GM12878 (cell line): Measurements from ENCODE around the gene IL36B. TPM values are rescaled to one million over a fixed set of nuclear protein-coding genes. Genes with fewer than 3 reads are reported as not detected.

Experiments
- ATAC-seq: fragments of 200-7000 bp; cut with Tn5 transposase; 3 replicates; pipeline ENCODE4 v1.9.1; 2020; ENCODE audit warnings: mild to moderate bottlenecking, moderate library complexity
- BruUV-seq: library from RNA; stranded (reverse); fragments of 400-500 nt; replicated peaks from 2 replicates; lab custom pipeline; 2021; lab: Mats Ljungman, UMichigan
- CTCF ChIA-PET: fragments of 300-600 bp; sonication (Branson Sonifier 250); formaldehyde crosslinking; extraction: SDS; loops from one replicate; lab custom pipeline; 2021; ENCODE audit warnings: inconsistent platforms; lab: Yijun Ruan, JAX
- POLR2A ChIA-PET: fragments of 350-600 bp; formaldehyde crosslinking; extraction: SDS; loops from one replicate; lab custom pipeline; 2021; ENCODE audit warnings: inconsistent platforms; lab: Charles Lee
- RAD21 ChIA-PET: fragments of 300-600 bp; sonication (Branson Sonifier 250); formaldehyde crosslinking; loops from one replicate; lab custom pipeline; 2023; ENCODE audit warnings: antibody characterized with exemption; ENCODE audit not compliant: unreplicated experiment; lab: Charles Lee
- SMC1A ChIA-PET: fragments of 300-600 bp; sonication (Branson Sonifier 250); formaldehyde crosslinking; loops from one replicate; lab custom pipeline; 2023; ENCODE audit not compliant: unreplicated experiment, uncharacterized antibody; lab: Charles Lee
- DNase-seq: peaks from one replicate; pipeline ENCODE4 v3.0.0-alpha.2; 2011; ENCODE audit warnings: low read depth, low spot score
- FAIRE-seq: peaks from 3 replicates; lab custom pipeline; 2011; peaks lifted over from hg19 to GRCh38; lab: Jason Lieb, UNC
- H2AFZ ChIP-seq: 2 replicates; pipeline ENCODE4 v1.6.0; 2011; ENCODE audit warnings: low read depth, low read length, control low read depth; ENCODE audit not compliant: control insufficient read depth
- H3K27ac ChIP-seq: 2 replicates; pipeline ENCODE4 v1.5.1; 2011; ENCODE audit warnings: control low read depth; ENCODE audit not compliant: control insufficient read depth, insufficient read depth
- H3K27me3 ChIP-seq, 2 experiments: replicated peaks in 1 of 2; 2 replicates each; pipeline versions ENCODE4 v1.6.0 to v1.6.1; 2011; ENCODE audit warnings: low read length in 1 of 2; ENCODE audit not compliant: control insufficient read depth in 2 of 2, insufficient read depth in 2 of 2
- H3K36me3 ChIP-seq, 2 experiments: 2 replicates each; pipeline ENCODE4 v1.5.1; 2011; ENCODE audit warnings: low read length in 1 of 2; ENCODE audit not compliant: control insufficient read depth in 2 of 2, insufficient read depth in 2 of 2
- H3K4me1 ChIP-seq: 2 replicates; pipeline ENCODE4 v1.6.1; 2011; ENCODE audit warnings: mild to moderate bottlenecking, low read length, moderate library complexity, mixed read lengths; ENCODE audit not compliant: control insufficient read depth, insufficient read depth
- H3K4me2 ChIP-seq: 2 replicates; pipeline ENCODE4 v1.6.0; 2011; ENCODE audit warnings: control low read depth; ENCODE audit not compliant: control insufficient read depth, insufficient read depth
- H3K4me3 ChIP-seq: fragments of 200-600 bp; sonication (generic); 2 replicates; pipeline ENCODE4 v1.5.1; 2016
- H3K79me2 ChIP-seq: 2 replicates; pipeline ENCODE4 v1.6.0; 2011; ENCODE audit warnings: low read length; ENCODE audit not compliant: control insufficient read depth, insufficient read depth
- H3K9ac ChIP-seq: 2 replicates; pipeline ENCODE4 v1.8.0; 2011; ENCODE audit warnings: low read length, control low read depth, mixed read lengths; ENCODE audit not compliant: control insufficient read depth, insufficient read depth
- H3K9me3 ChIP-seq: replicated peaks from 3 replicates; pipeline ENCODE4 v1.5.1; 2011; ENCODE audit warnings: mild to moderate bottlenecking, low read length; ENCODE audit not compliant: control insufficient read depth, insufficient read depth
- H4K20me1 ChIP-seq: 2 replicates; pipeline ENCODE4 v1.6.0; 2011; ENCODE audit not compliant: control insufficient read depth, insufficient read depth
- DPF2 ChIP-seq: fragments of 450-650 bp; IDR thresholded peaks from 2 replicates; pipeline ENCODE4 v1.6.1; 2017; ENCODE audit warnings: mild to moderate bottlenecking
- EED ChIP-seq: sonication (generic); IDR thresholded peaks from 2 replicates; pipeline ENCODE4 v1.6.1; 2016; ENCODE audit warnings: antibody characterized with exemption, low read depth
- IKZF2 ChIP-seq, 2 experiments: fragments of 450-650 bp; IDR thresholded peaks; 2 replicates each; pipeline ENCODE4 v1.6.1; 2017; ENCODE audit warnings: mild to moderate bottlenecking in 2 of 2, moderate library complexity in 2 of 2
- NR2F1 ChIP-seq: fragments of 450-650 bp; conservative IDR thresholded peaks from 2 replicates; pipeline ENCODE4 v1.6.1; 2017; ENCODE audit warnings: mild to moderate bottlenecking
- PBX3 ChIP-seq: IDR thresholded peaks from 2 replicates; pipeline ENCODE4 v1.6.1; 2011; ENCODE audit warnings: mild to moderate bottlenecking, low read depth, low read length, moderate library complexity; ENCODE audit not compliant: insufficient replicate concordance
- RAD51 ChIP-seq: fragments of 450-650 bp; IDR thresholded peaks from 2 replicates; pipeline ENCODE4 v1.6.1; 2016; ENCODE audit warnings: moderate library complexity, mild to moderate bottlenecking, inconsistent platforms
- SMAD5 ChIP-seq: IDR thresholded peaks from 2 replicates; pipeline ENCODE4 v1.6.1; 2016; ENCODE audit warnings: antibody characterized with exemption, low read depth
- SP1 ChIP-seq: IDR thresholded peaks from one replicate; pipeline ENCODE4 v1.6.1; 2011; ENCODE audit warnings: low read depth, low read length
- SUZ12 ChIP-seq: fragments of 200-600 bp; sonication (generic); IDR thresholded peaks from one replicate; pipeline ENCODE4 v1.6.1; 2018; ENCODE audit warnings: antibody characterized with exemption, mild to moderate bottlenecking; ENCODE audit not compliant: unreplicated experiment
- YBX1 ChIP-seq: fragments of 450-650 bp; IDR thresholded peaks from 2 replicates; pipeline ENCODE4 v1.6.1; 2016; ENCODE audit warnings: antibody characterized with exemption
- WGBS: methylation state at CpG from one replicate; pipeline ENCODE4 v1.1.6; 2016; ENCODE audit warnings: low lambda C conversion rate; ENCODE audit not compliant: insufficient replicate concordance, insufficient coverage; ENCODE audit errors: missing lambda C conversion rate; 5-methylcytosine and 5-hydroxymethylcytosine counted together
- in situ Hi-C: fragments of 300-500 bp; cut with MboI; formaldehyde crosslinking; loops from 9 replicates; pipeline ENCODE4 v1.14.3; 2018; ENCODE audit warnings: mixed read lengths
- intact Hi-C: fragments of 100-400 bp; cut with micrococcal nuclease; formaldehyde crosslinking; loops from one replicate; pipeline ENCODE4 v1.14.2; 2022; ENCODE audit not compliant: unreplicated experiment
- polyA plus RNA-seq, 11 experiments: library from polyadenylated mRNA; depleted of rRNA in 4 of 11; unstranded in 6 of 11; stranded (reverse) in 5 of 11; fragments of >200 nt; fragmentation: Nextera tagmentation in 4 of 11; fragmentation: Illumina TruSeq in 1 of 11; extraction: Ambion mirVana in 4 of 11; extraction: Trizol in 1 of 11; gene quantifications; 1 replicate in 1 of 11; 2 replicates in 10 of 11; pipeline versions ENCODE4 v1.2.1 to v1.2.3, GENCODE V29; 2011 to 2016; ENCODE audit warnings: inconsistent platforms in 2 of 11, missing spikeins in 2 of 11, low read depth in 1 of 11
- total RNA-seq, 4 experiments: library from RNA; depleted of rRNA in 3 of 4; stranded (reverse); fragments of >200 nt in 3 of 4; fragmentation: Illumina TruSeq in 1 of 4; extraction: Trizol in 1 of 4; gene quantifications; 2 replicates each; pipeline versions ENCODE4 v1.2.1 to v1.2.3, GENCODE V29; 2013 to 2021

IL36B gene
- total and polyA plus RNA-seq, 10 of the 15 experiments (the other 5 are each of a cell fraction or from before 2014, with no cell fraction given) = not detected

DNA sequence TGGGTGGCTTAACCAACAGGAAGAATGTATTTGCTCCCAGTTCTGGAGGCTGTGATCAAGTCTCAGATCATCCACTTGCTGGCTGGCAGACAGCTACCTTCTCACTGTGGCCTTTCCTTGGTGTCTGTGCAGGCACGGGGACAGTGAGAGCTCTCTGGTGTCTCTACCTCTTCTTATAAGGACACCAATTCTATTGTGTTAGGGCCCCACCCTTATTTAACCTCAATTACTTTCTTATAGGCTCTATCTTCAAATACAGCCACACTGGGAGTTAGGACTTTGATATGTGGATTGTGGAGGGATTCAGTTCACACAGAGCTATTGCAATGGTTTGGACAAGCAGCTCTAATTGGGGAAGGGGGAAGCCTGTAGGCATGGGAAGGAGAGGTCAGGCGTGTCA is 49.5 kb upstream of the IL36B start (continued):
- TF ChIP-seq PBX3 (no peak), NR2F1 (no peak)

DNA sequence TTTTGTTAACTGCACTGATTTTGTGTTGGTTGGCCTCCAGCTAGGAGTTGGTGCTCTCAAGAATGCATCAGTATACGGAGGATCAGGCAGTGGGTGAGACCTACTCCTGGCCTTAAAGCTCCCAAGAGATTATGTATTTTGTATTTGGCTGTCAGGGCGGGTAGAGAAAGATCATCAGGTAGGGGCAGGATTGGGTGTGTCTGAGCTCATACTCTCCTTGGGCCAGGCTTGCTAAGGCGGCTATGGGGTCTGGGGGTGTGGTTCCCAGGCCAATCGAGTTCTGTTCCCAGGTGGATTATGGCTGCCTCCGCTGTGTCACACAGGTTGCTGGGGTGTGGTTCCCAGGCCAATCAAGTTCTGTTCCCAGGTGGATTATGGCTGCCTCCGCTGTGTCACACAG is 45.9 kb upstream of the IL36B start:
- FAIRE-seq = no peak
- in situ Hi-C loops = no loop called here
- POLR2A ChIA-PET = interaction anchor here (0.5 to 1.2 kb wide), 2 partner anchors 16 to 1266 kb away, joined by 3 to 5 read pairs; no protein-coding TSS in a partner anchor

More for the DNA sequence above, 45.9 kb upstream of the IL36B start:
- H3K4me1 ChIP-seq = no peaks in the 10 kb centered on the region
- no peak overlapping the region for H3K4me3 ChIP-seq
- ATAC-seq (no peak), DNase-seq (no peak)
- no peaks in the 10 kb centered on the region; a peak in 1 of 4 replicates for H3K27me3 ChIP-seq
- intact Hi-C loops = no loop called here
- H3K36me3 ChIP-seq = no peaks in the 10 kb centered on the region
- no TSS peak for BruUV-seq
- ChIA-PET RAD21 (no interaction called here), CTCF (interaction anchor here (0.7 to 1.6 kb wide), 5 partner anchors 16 to 38 kb away, joined by 3 to 4 read pairs (median 4); no protein-coding TSS in a partner anchor), SMC1A (interaction anchor here (1.5 to 1.6 kb wide), 2 partner anchors 10 to 105 kb away, joined by 3 read pairs; no protein-coding TSS in a partner anchor)
- TF ChIP-seq RAD51 = no peak
- TF ChIP-seq SMAD5 = no peak
- no peak for TF ChIP-seq SUZ12
- TF ChIP-seq EED = no peak
- no peak for TF ChIP-seq DPF2
- TF ChIP-seq SP1 = no peak
- no peak for TF ChIP-seq IKZF2 (IDR thresholded peaks at IDR 0.05)
- no peak for TF ChIP-seq YBX1
- no peak overlapping the region for H3K4me2 ChIP-seq
- H3K9ac ChIP-seq = no peak overlapping the region
- no peaks in the 10 kb centered on the region for H3K79me2 ChIP-seq
- H3K27ac ChIP-seq = no peak overlapping the region
- no peaks in the 10 kb centered on the region for H4K20me1 ChIP-seq
- 69% methylated on average over 6 of the region's 6 CpGs for WGBS
- no peaks in the 10 kb centered on the region; the same call in 1 of the 3 replicates for H3K9me3 ChIP-seq
- no peak overlapping the region for H2AFZ ChIP-seq
